Heart right ventricle (tissue), 16 donors: Measurements from ENCODE around the gene ST8SIA6. TPM values are rescaled to one million over a fixed set of nuclear protein-coding genes. Genes with fewer than 3 reads are reported as not detected.

Source experiments
- ATAC-seq, 8 donors: fragments of 200-7000 bp; cut with Tn5 transposase; one replicate each; pipeline ENCODE4 v1.9.1; 2020; ENCODE audit warnings: mild to moderate bottlenecking in 8 of 8, moderate library complexity in 8 of 8, moderate number of reproducible peaks in 1 of 8
- DNase-seq, 2 donors: peaks; one replicate each; pipeline ENCODE4 v3.0.0-alpha.2; 2020
- H3K27ac ChIP-seq, 10 donors: fragments of 200-600 bp; sonication (generic) in 2 of 10; one replicate each; pipeline versions ENCODE4 v1.5.0 to v1.8.0; 2020 to 2022; ENCODE audit warnings: mild to moderate bottlenecking in 3 of 10
- H3K27me3 ChIP-seq, 7 donors: fragments of 200-600 bp; one replicate each; pipeline ENCODE4 v1.8.0; 2021 to 2022; ENCODE audit warnings: mild to moderate bottlenecking in 2 of 7
- H3K36me3 ChIP-seq, 9 donors: fragments of 200-600 bp; sonication (generic) in 1 of 9; one replicate each; pipeline versions ENCODE4 v1.5.0 to v1.8.0; 2020 to 2022; ENCODE audit warnings: mild to moderate bottlenecking in 2 of 9
- H3K4me1 ChIP-seq, 9 donors: fragments of 200-600 bp; sonication (generic) in 1 of 9; one replicate each; pipeline versions ENCODE4 v1.5.0 to v1.8.0; 2020 to 2022; ENCODE audit warnings: mild to moderate bottlenecking in 4 of 9
- H3K4me3 ChIP-seq, 10 donors: fragments of 200-600 bp; sonication (generic) in 2 of 10; one replicate each; pipeline versions ENCODE4 v1.5.0 to v1.8.0; 2020 to 2022; ENCODE audit warnings: mild to moderate bottlenecking in 7 of 10, moderate library complexity in 2 of 10
- H3K9me3 ChIP-seq, 11 donors: fragments of 200-600 bp in 10 of 11; sonication (generic) in 2 of 11; one replicate each; pipeline versions ENCODE4 v1.5.0 to v1.8.0; 2013 to 2022; ENCODE audit warnings: mild to moderate bottlenecking in 2 of 11, control low read depth in 1 of 11, moderate library complexity in 1 of 11
- WGBS, 2 donors: extraction: QIAGEN DNeasy Blood & Tissue Kit; methylation state at CpG; one replicate each; pipeline ENCODE4 v1.1.7; 2013; ENCODE audit warnings: inconsistent platforms in 1 of 2; 5-methylcytosine and 5-hydroxymethylcytosine counted together
- intact Hi-C, 10 donors: fragments of 100-400 bp; cut with DNase I; formaldehyde crosslinking; loops; one replicate each; pipeline versions ENCODE4 v1.11.1 to v1.14.2; 2022
- polyA plus RNA-seq, 2 donors: library from polyadenylated mRNA; stranded (reverse); fragments of 200-250 nt; gene quantifications; one replicate each; pipeline ENCODE4 v1.2.3, GENCODE V29; 2013
- total RNA-seq, 10 donors: library from RNA; stranded (reverse); fragmentation: NEBNext Ultra II Directional in 3 of 10; extraction: Animal tissue kit (Norgen Biotek cat#: 25700) in 3 of 10; gene quantifications; one replicate each; pipeline versions ENCODE4 v1.2.1 to v1.2.4, GENCODE V29; 2021 to 2023
- TF ChIP-seq, protein P1 (sequence below), 9 donors: fragments of 200-600 bp; sonication (generic) in 2 of 9; IDR thresholded peaks; one replicate each; pipeline versions ENCODE4 v1.5.0 to v1.8.0; 2021 to 2022; ENCODE audit warnings: antibody characterized with exemption in 9 of 9, mild to moderate bottlenecking in 5 of 9, moderate library complexity in 1 of 9
- donor health status: Arrhythmogenic right ventricular cardiomyopathy.
- donor health status: ischemic (EF 13 %, LVEDD 7.1; RV severe dilation, severe dysfunction).
- donor health status: healthy with polysubstance abuse.
- donor health status: DM: no; HTN: yes; CAD: no.
- donor health status: DM: no; HTN: no; CAD: no.
- donor health status: ischemic (EF 25% LVEDD 6.9; RV normal size, moderate dysfunction).
- donor health status: ischemic (EF 25% LVEDD 5.7; RV mildly dilated, moderate dysfunction).
- donor health status: healthy.
- donor health status: DM: yes; HTN: yes; CAD: no.
- donor health status: Ischemic cardiomyopathy.
- donor health status: ischemic (EF 35%, LVEDD 5.7; RV mildly dilated, moderate dysfunction).
- donor health status: nonischemic (EF 11% LVEDD 7.7; RV severe dilation, severe dysfunction).
- donor health status: DM: yes; HTN: yes; CAD: no.
- donor health status: PGD.
- donor health status: ischemic (EF 29% LVEDD 5.4; RV normal size, mild dysfunction).
- donor health status: nonischemic (EF 23%, LVEDD 6.1; RV moderate dilation, normal function).

The ST8SIA6 gene
- total and polyA plus RNA-seq, 12 donors: 1.8 to 12.8 (median 8.1) TPM

DNA sequence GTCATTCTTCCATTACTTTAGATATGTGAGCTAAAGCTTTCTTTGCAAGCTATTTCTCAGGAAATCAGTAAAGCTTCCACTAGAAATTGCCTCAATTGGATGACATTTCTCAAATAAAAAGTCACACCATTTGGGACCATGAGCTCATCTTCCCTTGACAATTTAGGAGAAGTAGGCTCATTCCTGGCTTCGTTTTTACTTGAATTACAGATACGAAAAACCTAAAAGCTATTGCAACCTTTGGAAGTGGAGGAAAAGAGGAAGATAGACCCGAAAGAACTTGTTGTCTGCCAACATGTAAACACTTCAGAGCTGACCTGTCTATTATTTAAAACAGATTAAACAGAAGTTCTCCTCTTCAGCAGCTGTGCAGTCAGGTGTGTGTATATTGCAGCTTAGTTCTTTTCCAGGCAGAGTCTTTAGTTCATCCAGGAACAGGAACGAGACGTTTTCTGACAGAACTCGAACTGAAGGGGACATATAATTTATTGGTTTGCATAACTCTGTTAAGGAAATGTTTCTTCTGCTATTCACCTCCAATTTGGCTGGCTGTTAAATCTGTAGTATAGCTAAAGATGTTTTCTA is 43.1 kb upstream of the ST8SIA6 start:
- no peak for DNase-seq

GRCh38 chr10:17494626-17495260 is 40.3 kb upstream of the ST8SIA6 start:
- ATAC-seq: no peak
- H3K27me3 ChIP-seq: no peaks in the 10 kb centered on the region
- no peak for DNase-seq
- no peak overlapping the region for H3K27ac ChIP-seq
- H3K4me3 ChIP-seq: no peak overlapping the region
- intact Hi-C loops: no loop called here
- H3K36me3 ChIP-seq: no peaks in the 10 kb centered on the region
- H3K9me3 ChIP-seq: no peaks in the 10 kb centered on the region
- no peaks in the 10 kb centered on the region for H3K4me1 ChIP-seq
- 75 to 77% methylated on average over 6 of the region's 6 CpGs for WGBS, 2 donors
- TF ChIP-seq, protein P1, sequence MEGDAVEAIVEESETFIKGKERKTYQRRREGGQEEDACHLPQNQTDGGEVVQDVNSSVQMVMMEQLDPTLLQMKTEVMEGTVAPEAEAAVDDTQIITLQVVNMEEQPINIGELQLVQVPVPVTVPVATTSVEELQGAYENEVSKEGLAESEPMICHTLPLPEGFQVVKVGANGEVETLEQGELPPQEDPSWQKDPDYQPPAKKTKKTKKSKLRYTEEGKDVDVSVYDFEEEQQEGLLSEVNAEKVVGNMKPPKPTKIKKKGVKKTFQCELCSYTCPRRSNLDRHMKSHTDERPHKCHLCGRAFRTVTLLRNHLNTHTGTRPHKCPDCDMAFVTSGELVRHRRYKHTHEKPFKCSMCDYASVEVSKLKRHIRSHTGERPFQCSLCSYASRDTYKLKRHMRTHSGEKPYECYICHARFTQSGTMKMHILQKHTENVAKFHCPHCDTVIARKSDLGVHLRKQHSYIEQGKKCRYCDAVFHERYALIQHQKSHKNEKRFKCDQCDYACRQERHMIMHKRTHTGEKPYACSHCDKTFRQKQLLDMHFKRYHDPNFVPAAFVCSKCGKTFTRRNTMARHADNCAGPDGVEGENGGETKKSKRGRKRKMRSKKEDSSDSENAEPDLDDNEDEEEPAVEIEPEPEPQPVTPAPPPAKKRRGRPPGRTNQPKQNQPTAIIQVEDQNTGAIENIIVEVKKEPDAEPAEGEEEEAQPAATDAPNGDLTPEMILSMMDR (IDR thresholded peaks at IDR 0.05): no peak

More for the DNA sequence above, 43.1 kb upstream of the ST8SIA6 start:
- no peaks in the 10 kb centered on the region for H3K4me1 ChIP-seq
- H3K27me3 ChIP-seq: no peaks in the 10 kb centered on the region
- TF ChIP-seq, protein P1 (IDR thresholded peaks at IDR 0.05): no peak
- no peak overlapping the region for H3K27ac ChIP-seq
- no peak overlapping the region for H3K4me3 ChIP-seq
- intact Hi-C loops: no loop called here
- no peaks in the 10 kb centered on the region for H3K9me3 ChIP-seq
- ATAC-seq: no peak
- WGBS, 2 donors: 79 to 81% methylated on average over 6 of the region's 6 CpGs
- H3K36me3 ChIP-seq: no peaks in the 10 kb centered on the region

DNA sequence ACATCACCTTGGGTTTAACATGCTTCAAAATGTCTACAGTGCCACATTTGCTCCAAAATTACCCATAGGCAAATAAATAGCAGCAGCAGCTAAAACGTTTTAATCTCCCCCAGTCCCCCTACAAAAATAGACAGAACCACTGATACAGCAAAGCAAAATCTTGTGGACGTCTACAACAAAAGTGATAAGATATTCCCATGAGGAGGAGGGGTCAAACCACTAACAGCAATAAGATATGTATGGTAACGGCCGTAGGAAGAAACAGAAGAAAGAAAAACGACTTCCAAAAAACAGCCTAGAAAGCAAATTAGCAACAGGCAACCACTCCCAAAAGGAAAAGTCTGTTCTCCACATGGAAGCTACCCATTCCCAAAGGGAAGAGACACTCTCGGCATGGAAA is 34.5 kb upstream of the ST8SIA6 start:
- no peaks in the 10 kb centered on the region for H3K36me3 ChIP-seq
- 27 to 45% methylated on average over 6 of the region's 6 CpGs for WGBS, 2 donors
- intact Hi-C loops: no loop called here
- no peaks in the 10 kb centered on the region for H3K4me1 ChIP-seq
- H3K4me3 ChIP-seq: no peak overlapping the region
- H3K9me3 ChIP-seq: peaks cover 0 to 4% (median 0%) of the 10 kb centered on the region in 11 donors
- H3K27ac ChIP-seq: no peak overlapping the region
- TF ChIP-seq, protein P1 (IDR thresholded peaks at IDR 0.05): no peak
- DNase-seq (no peak), ATAC-seq (no peak)
- H3K27me3 ChIP-seq: no peaks in the 10 kb centered on the region

DNA sequence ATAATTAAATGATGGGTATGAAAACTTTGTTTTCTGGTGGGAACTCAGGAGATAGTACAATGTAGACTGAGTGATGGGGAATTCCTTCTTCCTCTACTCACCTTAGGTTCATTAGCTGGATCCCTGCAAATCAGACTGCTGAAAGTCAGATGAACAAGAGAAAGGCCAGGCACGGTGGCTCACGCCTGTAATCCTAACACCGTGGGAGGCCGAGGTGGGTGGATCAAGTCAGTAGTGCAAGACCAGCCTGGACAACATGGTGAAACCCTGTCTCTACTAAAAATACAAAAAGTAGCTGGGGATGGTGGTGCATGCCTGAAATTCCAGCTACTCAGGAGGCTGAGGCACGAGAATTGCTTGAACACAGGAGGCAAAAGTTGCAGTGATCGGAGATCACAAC is 28.7 kb upstream of the ST8SIA6 start:
- 86 to 89% methylated on average over 6 of the region's 6 CpGs for WGBS, 2 donors

More for the DNA sequence above, 28.7 kb upstream of the ST8SIA6 start:
- ATAC-seq (no peak), DNase-seq (no peak)
- TF ChIP-seq, protein P1 (IDR thresholded peaks at IDR 0.05): no peak
- intact Hi-C loops: no loop called here
- no peak overlapping the region for H3K4me3 ChIP-seq
- H3K27ac ChIP-seq: no peak overlapping the region
- H3K27me3 ChIP-seq: no peaks in the 10 kb centered on the region
- H3K9me3 ChIP-seq: peaks cover 0 to 14% (median 0%) of the 10 kb centered on the region in 11 donors
- H3K4me1 ChIP-seq: no peaks in the 10 kb centered on the region
- H3K36me3 ChIP-seq: no peaks in the 10 kb centered on the region
